Lower leg skin (tissue), 3 donors: Measurements from ENCODE around the gene APLF.

ENCODE experiments used
- CTCF ChIP-seq, 3 donors: fragments of 450-650 bp; IDR thresholded peaks; one replicate each; pipeline ENCODE4 v1.5.1; 2016; ENCODE audit warnings: antibody characterized with exemption in 3 of 3, mild to moderate bottlenecking in 3 of 3, moderate library complexity in 2 of 3
- POLR2A ChIP-seq, 2 donors: fragments of 450-650 bp; IDR thresholded peaks; one replicate each; pipeline ENCODE4 v1.6.1; 2016 to 2017; ENCODE audit warnings: antibody characterized with exemption in 2 of 2, mild to moderate bottlenecking in 1 of 2, moderate library complexity in 1 of 2

- TF ChIP-seq CTCF (IDR thresholded peaks at IDR 0.05): no peak
- TF ChIP-seq POLR2A (IDR thresholded peaks at IDR 0.05): no peak
Observed at GRCh38 chr2:68512966-68513365, 45.6 kb downstream of the APLF start.
